OCI-LY7 (cell line): Measurements from ENCODE around the gene PAOX. TPM values are rescaled to one million over a fixed set of nuclear protein-coding genes. Genes with fewer than 3 reads are reported as not detected.

Experiments used
- BruUV-seq: library from RNA; stranded (reverse); fragments of 400-500 nt; replicated peaks from 2 replicates; lab custom pipeline; 2021; lab: Mats Ljungman, UMichigan
- CTCF ChIA-PET: fragments of 300-600 bp; sonication (Branson Sonifier 250); formaldehyde crosslinking; loops from one replicate; lab custom pipeline; 2022; ENCODE audit warnings: antibody characterized with exemption; ENCODE audit not compliant: unreplicated experiment; lab: Charles Lee
- POLR2A ChIA-PET: fragments of 300-600 bp; sonication (Branson Sonifier 250); formaldehyde crosslinking; loops from one replicate; lab custom pipeline; 2022; ENCODE audit warnings: antibody characterized with exemption; lab: Charles Lee
- DNase-seq: peaks from one replicate; pipeline ENCODE4 v3.0.0-alpha.2; 2015; ENCODE audit warnings: low spot score
- H2AFZ ChIP-seq: fragments of 200-600 bp; sonication (generic), shearing (Covaris generic); 2 replicates; pipeline ENCODE4 v1.6.1; 2014; ENCODE audit warnings: mild to moderate bottlenecking, antibody characterized with exemption, low read length, moderate library complexity
- H3K27ac ChIP-seq: fragments of 200-600 bp; sonication (generic); 2 replicates; pipeline ENCODE4 v1.5.1; 2014; ENCODE audit warnings: mixed run types, low read depth, mild to moderate bottlenecking, moderate library complexity, low read length, inconsistent platforms; ENCODE audit not compliant: poor library complexity, severe bottlenecking
- H3K36me3 ChIP-seq: fragments of 200-600 bp; sonication (generic); 2 replicates; pipeline ENCODE4 v1.6.1; 2014; ENCODE audit warnings: mild to moderate bottlenecking, antibody characterized with exemption, low read length, moderate library complexity, mixed read lengths; ENCODE audit not compliant: insufficient read depth
- H3K4me1 ChIP-seq: fragments of 200-600 bp; sonication (generic); 2 replicates; pipeline ENCODE4 v1.5.1; 2014; ENCODE audit warnings: mild to moderate bottlenecking, low read length; ENCODE audit not compliant: insufficient read depth, poor library complexity, severe bottlenecking
- H3K4me2 ChIP-seq: fragments of 200-600 bp; sonication (generic); 2 replicates; pipeline ENCODE4 v1.6.1; 2014; ENCODE audit warnings: mild to moderate bottlenecking, low read length
- H3K4me3 ChIP-seq: fragments of 200-600 bp; sonication (generic); 2 replicates; pipeline ENCODE4 v1.5.1; 2014; ENCODE audit warnings: mild to moderate bottlenecking, low read depth, low read length; ENCODE audit not compliant: poor library complexity, severe bottlenecking
- H3K79me2 ChIP-seq: fragments of 200-600 bp; sonication (generic); 2 replicates; pipeline ENCODE4 v1.6.1; 2016; ENCODE audit warnings: low read depth, mild to moderate bottlenecking, low read length, moderate library complexity, mixed read lengths; ENCODE audit not compliant: insufficient read depth
- H3K9me2 ChIP-seq: fragments of 200-600 bp; sonication (generic); 2 replicates; pipeline ENCODE4 v1.6.1; 2016; ENCODE audit warnings: mild to moderate bottlenecking, low read length, mixed read lengths; ENCODE audit not compliant: insufficient read depth
- H3K9me3 ChIP-seq: fragments of 200-600 bp; sonication (generic); 2 replicates; pipeline ENCODE4 v1.6.1; 2014; ENCODE audit warnings: mild to moderate bottlenecking, mixed run types, low read length, mixed read lengths
- H4K20me1 ChIP-seq: fragments of 200-600 bp; sonication (generic); 2 replicates; pipeline ENCODE4 v1.6.1; 2014; ENCODE audit warnings: mild to moderate bottlenecking, antibody characterized with exemption, low read length, moderate library complexity, mixed read lengths; ENCODE audit not compliant: insufficient read depth
- EZH2phosphoT487 ChIP-seq: fragments of 200-600 bp; sonication (generic); IDR thresholded peaks from 2 replicates; pipeline ENCODE4 v1.6.1; 2018; ENCODE audit warnings: low read depth, borderline replicate concordance, mild to moderate bottlenecking, mixed run types, antibody characterized with exemption, low read length, moderate library complexity, mixed read lengths
- intact Hi-C: fragments of 100-400 bp; cut with micrococcal nuclease; formaldehyde crosslinking; loops from one replicate; pipeline ENCODE4 v1.10.0; 2022; ENCODE audit not compliant: unreplicated experiment
- total RNA-seq, 2 experiments: library from RNA; depleted of rRNA in 1 of 2; stranded (reverse); fragments of >200 nt in 1 of 2; shearing (Covaris generic) in 1 of 2; gene quantifications; 2 replicates each; pipeline ENCODE4 v1.2.3, GENCODE V29; 2014 to 2022
- TF ChIP-seq, protein P1 (sequence below): fragments of 200-600 bp; sonication (generic); conservative IDR thresholded peaks from 2 replicates; pipeline ENCODE4 v1.5.1; 2014; ENCODE audit warnings: mild to moderate bottlenecking, antibody characterized with exemption, low read length, moderate library complexity, mixed read lengths

PAOX gene
- total RNA-seq, 2 experiments from 2014 or later = 10.7 to 28.1 TPM

DNA sequence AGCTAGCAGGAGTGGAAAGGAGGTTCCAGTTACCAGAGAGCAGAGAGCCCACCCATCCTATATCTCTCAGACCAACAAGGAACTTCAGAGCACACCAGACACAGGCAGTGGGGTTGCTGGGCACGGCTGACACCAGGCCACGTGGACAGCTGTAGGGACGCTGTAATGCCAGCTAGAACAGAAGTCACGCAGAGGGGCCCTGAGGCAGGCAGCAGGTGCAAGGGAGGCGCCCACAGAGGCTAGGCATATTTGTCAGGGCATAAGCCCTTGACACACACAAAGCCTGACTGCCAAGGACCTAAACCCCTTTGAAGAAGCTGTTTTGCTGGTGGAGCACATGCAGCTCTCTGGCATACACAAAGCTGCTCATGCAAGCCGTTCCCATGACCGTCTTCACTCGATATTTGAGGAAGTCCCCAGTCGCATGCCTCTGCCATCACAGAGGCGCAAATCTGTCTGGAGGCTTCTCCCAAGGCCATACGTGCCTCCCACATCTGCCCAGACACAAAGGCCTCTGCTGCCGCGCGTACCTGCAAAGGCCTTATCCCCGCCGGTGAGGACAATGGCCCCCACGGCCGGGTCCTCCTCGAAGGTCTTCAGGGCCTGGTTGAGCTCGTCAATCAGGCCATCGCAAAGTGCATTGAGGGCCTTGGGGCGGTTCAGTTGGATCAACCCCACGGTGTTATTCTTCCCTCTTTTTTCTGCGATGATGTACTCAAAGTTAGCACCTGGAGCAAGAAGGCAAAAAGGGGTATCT is 8.9 kb upstream of the PAOX start:
- no TSS peak for BruUV-seq
- intact Hi-C loops = no loop called here
- CTCF ChIA-PET = interaction anchor here (0.7 kb wide), 1 partner anchor 41 kb away, joined by 3 read pairs; no protein-coding TSS in a partner anchor

DNA sequence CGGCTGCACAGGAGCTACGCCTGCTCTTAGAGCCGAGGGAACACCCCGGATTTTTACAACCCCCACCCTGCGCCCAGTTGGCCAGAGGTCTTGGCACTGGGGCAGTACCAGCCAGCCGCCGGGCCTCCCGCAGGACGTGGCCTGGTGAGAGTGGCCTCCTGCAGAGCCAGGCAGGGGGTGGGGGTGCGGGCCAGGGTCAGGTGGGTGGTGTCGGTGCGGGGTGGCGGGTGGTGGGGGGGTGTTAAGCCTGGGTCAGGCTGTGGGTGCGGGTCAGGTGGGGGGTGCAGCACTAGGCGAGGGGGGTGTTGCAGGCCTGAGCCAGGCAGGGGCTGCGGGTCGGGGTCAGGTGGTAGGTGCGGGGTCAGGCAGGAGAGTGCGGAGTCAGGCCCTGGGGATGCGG is 6.6 kb upstream of the PAOX start:
- intact Hi-C loops = no loop called here
- TF ChIP-seq, protein P1, sequence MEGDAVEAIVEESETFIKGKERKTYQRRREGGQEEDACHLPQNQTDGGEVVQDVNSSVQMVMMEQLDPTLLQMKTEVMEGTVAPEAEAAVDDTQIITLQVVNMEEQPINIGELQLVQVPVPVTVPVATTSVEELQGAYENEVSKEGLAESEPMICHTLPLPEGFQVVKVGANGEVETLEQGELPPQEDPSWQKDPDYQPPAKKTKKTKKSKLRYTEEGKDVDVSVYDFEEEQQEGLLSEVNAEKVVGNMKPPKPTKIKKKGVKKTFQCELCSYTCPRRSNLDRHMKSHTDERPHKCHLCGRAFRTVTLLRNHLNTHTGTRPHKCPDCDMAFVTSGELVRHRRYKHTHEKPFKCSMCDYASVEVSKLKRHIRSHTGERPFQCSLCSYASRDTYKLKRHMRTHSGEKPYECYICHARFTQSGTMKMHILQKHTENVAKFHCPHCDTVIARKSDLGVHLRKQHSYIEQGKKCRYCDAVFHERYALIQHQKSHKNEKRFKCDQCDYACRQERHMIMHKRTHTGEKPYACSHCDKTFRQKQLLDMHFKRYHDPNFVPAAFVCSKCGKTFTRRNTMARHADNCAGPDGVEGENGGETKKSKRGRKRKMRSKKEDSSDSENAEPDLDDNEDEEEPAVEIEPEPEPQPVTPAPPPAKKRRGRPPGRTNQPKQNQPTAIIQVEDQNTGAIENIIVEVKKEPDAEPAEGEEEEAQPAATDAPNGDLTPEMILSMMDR = no peak
- TF ChIP-seq EZH2phosphoT487 = no peak

More for the DNA sequence above, 8.9 kb upstream of the PAOX start:
- Histone ChIP-seq H4K20me1 (no peaks in the 10 kb centered on the region), H3K4me1 (peaks cover 21% of the 10 kb centered on the region), H3K9me2 (no peaks in the 10 kb centered on the region), H3K4me3 (no peak overlapping the region), H2AFZ (no peak overlapping the region), H3K27ac (no peak overlapping the region), H3K36me3 (peaks cover 20% of the 10 kb centered on the region), H3K9me3 (no peaks in the 10 kb centered on the region), H3K79me2 (no peaks in the 10 kb centered on the region), H3K4me2 (no peak overlapping the region)
- POLR2A ChIA-PET = interaction anchor here (0.8 to 1.0 kb wide), 2 partner anchors 9 to 18 kb away, joined by 3 read pairs; no protein-coding TSS in a partner anchor
- TF ChIP-seq, protein P1 = no peak
- no peak for TF ChIP-seq EZH2phosphoT487
- DNase-seq = no peak

More for the DNA sequence above, 6.6 kb upstream of the PAOX start:
- ChIA-PET CTCF (no interaction called here), POLR2A (no interaction called here)
- Histone ChIP-seq H3K36me3 (peaks cover 7% of the 10 kb centered on the region; the same call in 1 of the 2 replicates), H3K79me2 (no peaks in the 10 kb centered on the region), H3K27ac (no peak overlapping the region), H4K20me1 (no peaks in the 10 kb centered on the region), H3K4me1 (peaks cover 21% of the 10 kb centered on the region), H3K9me3 (no peaks in the 10 kb centered on the region), H3K4me3 (peak overlapping the region; percentile 85), H2AFZ (no peak overlapping the region), H3K4me2 (peak overlapping the region; percentile 34), H3K9me2 (no peaks in the 10 kb centered on the region)
- no TSS peak for BruUV-seq
- no peak for DNase-seq
